HEK293 (cell line): ENCODE results near the gene ZCCHC14.

Experiments used
- SP7 ChIP-seq: fragments of 450-650 bp; formaldehyde crosslinking; IDR thresholded peaks from 2 replicates; pipeline ENCODE4 v1.5.1; 2016; ENCODE audit warnings: missing biosample characterization, missing genetic modification characterization
- ZNF548 ChIP-seq: fragments of 450-650 bp; formaldehyde crosslinking; IDR thresholded peaks from 2 replicates; pipeline ENCODE4 v1.5.1; 2016; ENCODE audit warnings: missing biosample characterization, missing genetic modification characterization
- ZNF600 ChIP-seq: fragments of 450-650 bp; formaldehyde crosslinking; IDR thresholded peaks from 2 replicates; pipeline ENCODE4 v1.5.1; 2016; ENCODE audit warnings: missing biosample characterization, missing genetic modification characterization
- TF ChIP-seq, protein P1 (sequence below): fragments of 450-650 bp; formaldehyde crosslinking; IDR thresholded peaks from 2 replicates; pipeline ENCODE4 v1.5.1; 2016; ENCODE audit warnings: missing biosample characterization, missing genetic modification characterization

DNA sequence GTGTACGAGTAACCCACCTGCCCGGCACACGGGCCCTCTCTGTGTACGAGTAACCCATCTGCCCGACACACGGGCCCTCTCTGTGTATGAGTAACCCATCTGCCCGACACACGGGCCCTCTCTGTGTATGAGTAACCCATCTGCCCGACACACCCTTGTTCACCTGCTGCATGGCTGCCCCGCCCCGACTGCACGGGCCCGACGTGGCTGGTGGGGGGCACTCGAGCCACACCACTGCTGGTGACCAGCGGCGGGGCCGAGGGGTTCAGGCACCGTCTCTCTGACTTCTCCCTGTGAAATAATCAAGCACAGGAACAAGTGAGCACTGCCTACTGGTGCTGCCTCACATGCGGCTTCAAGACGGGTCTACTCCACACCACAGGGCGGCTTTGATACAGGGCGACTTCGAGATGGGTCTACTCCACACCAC is 78.6 kb downstream of the ZCCHC14 start:
- no peak for TF ChIP-seq ZNF548 (tag by site-specific recombination)
- TF ChIP-seq, protein P1, sequence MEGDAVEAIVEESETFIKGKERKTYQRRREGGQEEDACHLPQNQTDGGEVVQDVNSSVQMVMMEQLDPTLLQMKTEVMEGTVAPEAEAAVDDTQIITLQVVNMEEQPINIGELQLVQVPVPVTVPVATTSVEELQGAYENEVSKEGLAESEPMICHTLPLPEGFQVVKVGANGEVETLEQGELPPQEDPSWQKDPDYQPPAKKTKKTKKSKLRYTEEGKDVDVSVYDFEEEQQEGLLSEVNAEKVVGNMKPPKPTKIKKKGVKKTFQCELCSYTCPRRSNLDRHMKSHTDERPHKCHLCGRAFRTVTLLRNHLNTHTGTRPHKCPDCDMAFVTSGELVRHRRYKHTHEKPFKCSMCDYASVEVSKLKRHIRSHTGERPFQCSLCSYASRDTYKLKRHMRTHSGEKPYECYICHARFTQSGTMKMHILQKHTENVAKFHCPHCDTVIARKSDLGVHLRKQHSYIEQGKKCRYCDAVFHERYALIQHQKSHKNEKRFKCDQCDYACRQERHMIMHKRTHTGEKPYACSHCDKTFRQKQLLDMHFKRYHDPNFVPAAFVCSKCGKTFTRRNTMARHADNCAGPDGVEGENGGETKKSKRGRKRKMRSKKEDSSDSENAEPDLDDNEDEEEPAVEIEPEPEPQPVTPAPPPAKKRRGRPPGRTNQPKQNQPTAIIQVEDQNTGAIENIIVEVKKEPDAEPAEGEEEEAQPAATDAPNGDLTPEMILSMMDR (tag by site-specific recombination) = no peak
- TF ChIP-seq SP7 (tag by site-specific recombination) = no peak
- no peak for TF ChIP-seq ZNF600 (tag by site-specific recombination)
